ENCODE data around the gene ITGB4.
"Not testable (repeated sequence)": the region's sequence is repeated elsewhere in the genome, so short reads cannot be mapped to it uniquely, and the experiment has no call there.

The ITGB4 gene

GRCh38 chr17:75769536-75769935 is 48.3 kb downstream of the ITGB4 start:
- DNase-seq (ENCODE audit: low read depth in 2 of 2) = no peak

DNA sequence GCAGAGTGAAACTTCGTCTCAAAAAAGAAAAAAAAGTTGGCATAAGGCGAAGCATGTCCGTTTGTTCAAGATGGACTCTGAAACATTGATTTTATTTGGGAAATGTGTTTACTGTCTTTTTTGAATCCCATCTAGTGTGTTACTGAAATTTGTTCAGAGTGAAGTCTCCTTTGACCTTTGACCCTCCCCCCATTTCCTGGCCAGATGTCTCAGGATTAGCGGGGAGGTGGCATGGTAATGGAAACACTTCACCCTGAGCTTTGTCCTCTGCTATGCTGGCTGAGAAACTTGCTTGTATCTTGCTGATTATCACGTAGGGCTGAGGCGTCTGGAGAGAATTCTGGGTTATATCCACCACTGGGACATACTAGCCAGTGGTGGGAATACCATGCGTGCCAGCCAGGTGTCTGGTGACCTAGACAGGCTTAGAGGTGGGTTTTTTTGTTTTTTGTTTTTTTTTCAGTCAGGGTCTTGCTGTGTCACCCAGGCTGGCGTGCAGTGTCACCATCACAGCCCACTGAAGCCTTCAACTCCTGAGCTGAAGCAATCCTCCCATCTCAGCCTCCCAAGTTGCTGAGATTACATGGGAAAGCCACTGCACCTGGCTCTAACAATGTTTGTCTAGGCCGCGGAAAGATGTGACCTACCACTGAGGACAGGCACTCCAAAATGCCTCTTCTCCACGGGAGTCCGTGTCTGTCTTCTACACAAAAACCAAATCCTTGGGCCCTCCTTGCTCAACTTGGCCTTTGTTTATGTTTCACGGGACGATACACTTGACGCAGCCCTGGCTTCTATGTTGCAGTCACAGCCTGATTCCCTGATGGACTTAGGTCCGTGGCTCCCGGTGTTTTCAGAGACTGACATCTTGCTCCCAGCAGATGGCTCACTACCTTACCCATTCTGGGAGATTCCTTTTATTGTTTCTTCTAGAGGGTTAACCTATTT is 50.3 kb downstream of the ITGB4 start:
- DNase-seq (ENCODE audit: low read depth in 2 of 2) = no peak

DNA sequence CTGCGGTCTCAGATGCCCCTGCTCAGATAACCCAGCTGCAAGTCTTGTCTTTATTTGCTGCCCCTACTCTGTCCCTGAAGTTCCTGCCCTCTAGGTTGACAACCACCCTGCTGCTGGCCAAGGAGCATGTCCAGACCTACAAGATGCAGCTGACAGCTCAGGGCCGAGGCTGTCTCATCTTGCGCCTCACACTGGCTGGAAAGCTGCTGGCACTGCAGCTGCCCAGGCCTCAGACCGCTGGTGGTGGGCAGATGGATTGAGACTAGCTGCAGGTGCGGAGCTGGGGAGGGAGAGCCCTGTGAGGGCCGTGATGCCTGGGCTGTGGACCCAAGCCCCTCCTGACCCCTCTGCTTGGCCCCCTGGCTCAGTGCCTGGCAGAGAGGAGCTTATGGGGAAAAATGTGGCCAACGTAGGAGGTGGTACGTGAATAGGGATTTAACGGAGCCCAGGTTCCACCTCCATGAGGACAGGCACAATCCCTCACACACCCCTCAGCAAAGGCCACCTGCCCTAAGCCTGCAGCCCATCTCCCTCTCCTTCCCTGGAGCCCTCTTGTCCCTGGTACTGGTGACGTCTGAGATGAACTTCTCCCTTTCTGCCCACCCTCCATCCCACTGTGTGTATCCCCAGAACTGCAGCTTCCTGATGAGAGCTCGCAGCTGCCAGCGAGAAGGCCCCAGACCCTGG is 52.0 kb downstream of the ITGB4 start:
- DNase-seq (ENCODE audit: low read depth in 2 of 2) = no peak

- no peak for DNase-seq (ENCODE audit: low read depth in 2 of 2)
Measured at GRCh38 chr17:75773808-75774470, 52.7 kb downstream of the ITGB4 start.

GRCh38 chr17:75774471-75774990 is 53.3 kb downstream of the ITGB4 start:
- no peak for DNase-seq (ENCODE audit: low read depth in 2 of 2)

- no peak for DNase-seq (ENCODE audit: low read depth in 2 of 2)
Measured at GRCh38 chr17:75774991-75775668, 53.9 kb downstream of the ITGB4 start.

- no peak for DNase-seq (ENCODE audit: low read depth in 2 of 2)
Measured at GRCh38 chr17:75776386-75777295, 55.4 kb downstream of the ITGB4 start.

DNA sequence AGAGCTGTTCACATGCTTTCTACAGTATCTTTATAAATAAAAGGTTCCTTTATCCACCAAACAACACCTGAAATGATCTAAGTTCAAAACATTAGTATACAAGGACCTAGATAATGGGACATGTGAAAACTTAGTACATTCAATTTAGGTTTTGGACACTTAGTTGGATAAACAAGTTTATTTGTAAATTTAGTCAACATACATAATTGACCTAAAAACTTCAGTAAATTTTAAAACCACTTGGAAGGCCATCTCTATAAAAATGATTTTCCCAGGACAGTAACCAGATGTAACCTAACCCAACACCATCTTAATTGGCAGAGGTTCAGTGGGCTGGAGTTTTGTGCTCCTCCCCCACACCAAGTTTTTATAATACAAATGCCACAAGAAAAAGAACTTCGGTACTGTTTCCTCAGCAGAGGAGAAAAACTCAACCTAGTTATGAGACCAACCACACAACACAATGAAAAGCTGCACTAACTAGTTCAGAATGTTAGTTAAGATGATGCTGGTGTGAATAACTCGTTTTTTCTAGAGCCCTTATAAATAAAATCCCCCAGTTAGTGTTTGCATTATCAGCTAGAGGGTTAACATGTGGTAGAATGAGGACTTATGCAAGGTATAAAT is 56.1 kb downstream of the ITGB4 start:
- no peak for DNase-seq (ENCODE audit: low read depth in 2 of 2)

GRCh38 chr17:75778066-75778860 is 57.0 kb downstream of the ITGB4 start:
- not testable (repeated sequence) for DNase-seq (ENCODE audit: low read depth in 2 of 2)

- DNase-seq (ENCODE audit: low read depth in 2 of 2) = no peak
Measured at GRCh38 chr17:75778861-75779249, 57.6 kb downstream of the ITGB4 start.

GRCh38 chr17:75779250-75779986 is 58.2 kb downstream of the ITGB4 start:
- DNase-seq (ENCODE audit: low read depth in 2 of 2) = peak; percentile 86 to 92

DNA sequence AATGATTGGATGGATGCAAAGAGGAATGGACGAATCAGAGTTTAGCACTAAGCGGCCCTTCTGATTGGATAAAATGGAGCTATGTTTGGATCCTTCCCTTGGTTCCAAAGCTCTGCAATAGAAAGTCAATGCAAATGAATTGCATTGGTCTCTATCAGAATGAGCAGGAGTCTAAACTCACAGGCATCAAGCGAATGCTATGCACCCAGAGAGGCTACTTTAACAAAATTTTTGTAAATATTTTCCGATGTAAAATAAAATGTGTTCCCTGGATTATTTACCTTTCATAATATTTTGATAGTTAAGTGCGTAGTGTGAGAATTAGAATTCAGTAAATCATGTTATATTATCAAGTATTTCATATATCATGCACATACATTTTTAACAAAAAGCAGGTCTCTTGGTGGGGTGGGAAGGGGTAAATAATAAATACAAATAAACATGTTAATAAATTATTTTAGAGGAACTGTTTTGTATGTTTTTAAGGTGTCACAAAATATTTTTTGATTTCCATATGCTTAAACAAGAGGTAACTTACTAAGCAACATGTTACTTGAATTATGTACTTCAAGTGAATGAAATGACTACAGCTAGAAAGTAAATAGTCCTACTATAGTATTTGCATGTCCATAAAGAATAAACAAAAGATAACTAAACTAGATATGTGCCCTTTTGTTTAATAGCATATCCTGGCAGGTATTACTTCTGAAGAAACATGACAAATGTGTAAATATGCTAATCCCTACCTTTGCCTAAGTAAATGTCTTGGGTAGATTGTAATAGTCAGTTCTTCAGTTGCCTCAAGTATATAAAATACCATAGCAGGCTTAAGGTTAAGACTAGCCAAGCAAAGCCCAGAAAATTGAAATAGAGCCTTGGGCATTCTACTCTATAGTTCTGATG is 59.0 kb downstream of the ITGB4 start:
- no peak for DNase-seq (ENCODE audit: low read depth in 2 of 2)

- DNase-seq (ENCODE audit: low read depth in 2 of 2) = no peak
Measured at GRCh38 chr17:75783069-75783783, 62.0 kb downstream of the ITGB4 start.

DNA sequence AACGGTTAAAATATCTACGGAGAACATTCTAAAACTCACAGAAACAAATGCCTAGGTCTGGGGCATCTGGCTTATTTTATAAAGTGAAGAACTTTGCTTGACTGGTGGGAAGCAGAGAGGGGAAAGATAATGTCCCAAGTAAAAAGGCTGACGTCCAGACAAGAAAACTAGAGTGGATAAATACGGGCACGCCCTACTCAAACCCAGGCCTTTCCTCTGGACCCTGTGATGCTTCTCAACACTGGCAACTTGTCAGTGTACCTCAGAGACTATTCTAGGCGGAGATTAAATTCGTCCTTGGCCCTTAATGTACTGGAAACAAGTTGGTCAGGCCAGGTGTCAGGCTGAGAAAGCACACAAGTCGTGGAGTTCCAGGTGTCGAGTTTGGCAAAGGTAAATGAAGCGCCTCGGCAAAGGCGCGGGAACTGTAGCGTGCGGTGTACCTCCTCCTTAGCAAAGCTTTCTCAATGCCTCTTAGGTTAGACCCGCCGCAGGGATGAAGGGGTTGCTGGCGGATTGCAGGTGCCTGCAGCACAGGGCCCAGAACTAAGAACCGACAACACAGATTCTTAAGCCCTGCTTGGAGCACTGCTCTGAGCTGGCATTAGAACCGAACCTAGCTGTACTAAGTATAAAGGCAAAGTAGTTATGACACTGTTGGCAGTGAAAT is 62.7 kb downstream of the ITGB4 start:
- DNase-seq (ENCODE audit: low read depth in 2 of 2) = no peak

DNA sequence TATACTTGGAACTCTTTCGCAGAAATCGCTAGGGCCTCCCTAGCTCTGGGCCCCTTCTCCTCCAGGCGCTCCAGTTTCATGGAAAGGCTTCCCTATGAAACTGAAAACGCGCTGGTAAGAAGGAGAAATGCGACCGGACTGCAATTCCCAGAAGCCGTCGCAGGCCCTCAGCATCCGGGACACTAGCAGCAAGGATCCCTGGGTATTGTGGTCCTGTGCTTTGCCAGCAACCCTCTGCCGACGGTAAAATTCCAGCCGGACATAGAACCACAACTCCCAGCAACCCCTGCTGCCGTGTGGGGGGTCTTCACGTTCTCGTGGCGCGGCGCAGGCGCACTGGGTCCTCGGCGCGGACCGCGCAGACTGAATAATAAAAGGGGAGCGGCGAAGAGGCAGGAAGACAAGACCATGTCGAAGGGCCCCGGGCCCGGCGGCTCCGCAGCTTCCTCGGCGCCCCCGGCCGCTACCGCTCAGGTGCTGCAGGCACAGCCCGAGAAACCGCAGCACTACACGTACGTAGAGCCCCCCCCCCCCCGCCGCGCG is 63.3 kb downstream of the ITGB4 start, which contains the start of gene UNK:
UNK (plus strand) TSS at position 334 of the 543 bp plus-strand sequence; CDS start at position 409, 75 bp downstream.
- peak; percentile 91 to 95 for DNase-seq (ENCODE audit: low read depth in 2 of 2)
